ENCODE data around the gene FBN2. TPM values are rescaled to one million over a fixed set of nuclear protein-coding genes. Genes with fewer than 3 reads are reported as not detected.

The FBN2 gene
- total and polyA plus RNA-seq, 2 of the 4 experiments (the other 2 are of a cell fraction): 26.7 to 69.0 TPM

DNA sequence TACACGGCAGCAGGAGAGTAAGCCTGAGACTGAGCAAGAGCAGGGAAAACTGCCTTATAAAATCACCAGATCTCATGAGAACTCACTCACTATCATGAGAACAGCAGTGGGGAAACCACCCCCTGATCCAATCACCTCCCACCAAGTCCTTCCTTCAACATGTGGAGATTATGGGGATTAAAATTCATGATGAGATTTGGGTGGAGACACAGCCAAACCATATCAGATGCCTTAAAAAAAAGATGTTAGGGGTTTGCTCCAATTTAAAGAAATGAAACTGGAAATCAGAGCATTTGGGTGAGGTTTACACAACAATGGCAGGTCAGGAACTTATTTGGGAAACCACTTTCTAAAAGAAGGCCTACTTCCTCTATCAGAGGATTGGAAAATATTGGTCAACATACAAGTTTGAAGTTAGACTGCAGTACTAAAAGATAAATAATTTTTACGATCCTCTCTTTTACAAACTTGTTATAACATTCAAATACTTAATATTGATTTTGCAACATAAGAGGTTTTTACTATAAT, 105.1 kb downstream of the FBN2 start:
- WGBS, 2 experiments (ENCODE audit: extremely low coverage in 2 of 2, insufficient read length in 1 of 2): no CpG with 5 or more reads among the region's 2 CpGs
- no peak overlapping the region for H3K14ac ChIP-seq (replicated peaks; ENCODE audit: low read depth, low read length)
- no peak overlapping the region for H3K9ac ChIP-seq (ENCODE audit: low read depth, low read length)
- no peak overlapping the region for H2AK5ac ChIP-seq (ENCODE audit: low read depth, low read length)
- in situ Hi-C loops (cut with MboI; ENCODE audit: low sequenced_read_pairs) (no loop called here), intact Hi-C loops (cut with micrococcal nuclease) (no loop called here), dilution Hi-C loops (cut with HindIII; ENCODE audit: low sequenced_read_pairs, unreplicated experiment) (no loop called here)
- no peak overlapping the region for H3K4me2 ChIP-seq (ENCODE audit: low read depth, low read length)
- TF ChIP-seq POLR2A (IDR thresholded peaks at IDR 0.05; ENCODE audit: low read depth, low read length): no peak
- ChIA-PET POLR2A (ENCODE audit: unreplicated experiment) (no interaction called here), CTCF (no interaction called here)
- H2AFZ ChIP-seq (replicated peaks; ENCODE audit: low read length, poor library complexity): no peak overlapping the region
- no peak overlapping the region for H3K27ac ChIP-seq (ENCODE audit: insufficient read depth, low read length)
- H2BK20ac ChIP-seq (ENCODE audit: low read depth, low read length): no peak overlapping the region
- no peaks in the 10 kb centered on the region for H4K20me1 ChIP-seq (ENCODE audit: insufficient read depth, low read length)
- H2BK5ac ChIP-seq (ENCODE audit: low read depth, low read length, poor library complexity, severe bottlenecking): no peak overlapping the region
- no peaks in the 10 kb centered on the region for H3K36me3 ChIP-seq (ENCODE audit: control insufficient read depth, insufficient read depth, low read length)
- H4K91ac ChIP-seq (ENCODE audit: insufficient read depth, low read depth, low read length): no peak overlapping the region
- no peak overlapping the region for H3K18ac ChIP-seq (ENCODE audit: low read depth, low read length)
- peaks cover 4% of the 10 kb centered on the region for H3K4me1 ChIP-seq (ENCODE audit: control insufficient read depth, insufficient read depth, low read length)
- no peak overlapping the region for H3K4me3 ChIP-seq (ENCODE audit: insufficient read depth, low read depth, low read length)
- H4K5ac ChIP-seq (ENCODE audit: low read depth, low read length): no peak overlapping the region
- no peak overlapping the region for H3K23ac ChIP-seq (ENCODE audit: low read depth, low read length)
- H3K79me1 ChIP-seq (ENCODE audit: low read depth in 1 of 2, low read length in 2 of 2): peaks cover 0 to 10% of the 10 kb centered on the region in 2 experiments; a peak in 2 of 4 replicates
- no peak overlapping the region for H2BK15ac ChIP-seq (ENCODE audit: low read depth, low read length)
- peaks cover 2% of the 10 kb centered on the region; the same call in 1 of the 2 replicates for H3K9me1 ChIP-seq (ENCODE audit: insufficient read depth, low read length)
- no peak overlapping the region for H4K8ac ChIP-seq (ENCODE audit: low read depth in 2 of 2, low read length in 2 of 2)
- H3K4ac ChIP-seq (ENCODE audit: low read depth, low read length): no peak overlapping the region
- DNase-seq (no peak), ATAC-seq (ENCODE audit: low read depth) (no peak)
- no peaks in the 10 kb centered on the region for H3K9me3 ChIP-seq (ENCODE audit: control insufficient read depth, insufficient read depth, low read length)
- no peak overlapping the region for H3K56ac ChIP-seq (ENCODE audit: extremely low read depth, insufficient read depth, low read length)
- BruUV-seq (replicated peaks): no TSS peak
- no peak overlapping the region for H2BK120ac ChIP-seq (ENCODE audit: low read depth, low read length)
- no peaks in the 10 kb centered on the region for H3K27me3 ChIP-seq (ENCODE audit: control insufficient read depth, insufficient read depth, low read length)
- H2AK9ac ChIP-seq (replicated peaks; ENCODE audit: low read depth, low read length, poor library complexity): no peak overlapping the region
